ENCODE data around the gene SUCLA2.

Gene SUCLA2

GRCh38 chr13:47983070-47983469 lies 18.0 kb downstream of the SUCLA2 start:
- Histone ChIP-seq H3K9me2 (replicated peaks; ENCODE audit: low read depth, low read length) (no peaks in the 10 kb centered on the region), H3K36me3 (ENCODE audit: insufficient read depth, low read length) (peaks cover 31% of the 10 kb centered on the region), H3K4me3 (ENCODE audit: low read length, poor library complexity, severe bottlenecking) (no peak overlapping the region), H2AFZ (ENCODE audit: low read length) (no peak overlapping the region), H3K79me2 (ENCODE audit: insufficient read depth, low read length) (no peaks in the 10 kb centered on the region), H3K9ac (ENCODE audit: low read depth, low read length, poor library complexity, severe bottlenecking) (no peak overlapping the region), H3K9me3 (ENCODE audit: insufficient read depth, low read depth, low read length) (no peaks in the 10 kb centered on the region), H3F3A (ENCODE audit: low read depth) (no peaks in the 10 kb centered on the region), H4K20me1 (ENCODE audit: insufficient read depth, low read length, poor library complexity, severe bottlenecking) (peaks cover 3% of the 10 kb centered on the region), H3K4me1 (ENCODE audit: insufficient read depth, low read length, poor library complexity, severe bottlenecking) (no peaks in the 10 kb centered on the region), H3K27me3 (ENCODE audit: insufficient read depth, low read length, poor library complexity, severe bottlenecking) (no peaks in the 10 kb centered on the region), H3K4me2 (ENCODE audit: low read depth, low read length, poor library complexity, severe bottlenecking) (no peak overlapping the region)
- TF ChIP-seq CTCF (conservative IDR thresholded peaks at IDR 0.05; ENCODE audit: low read length) (no peak), EZH2phosphoT487 (IDR thresholded peaks at IDR 0.05; ENCODE audit: borderline replicate concordance) (no peak)

- H3K9ac ChIP-seq (ENCODE audit: low read depth, low read length, poor library complexity, severe bottlenecking) = no peak overlapping the region
- TF ChIP-seq EZH2phosphoT487 (IDR thresholded peaks at IDR 0.05; ENCODE audit: borderline replicate concordance) = no peak
- TF ChIP-seq CTCF (conservative IDR thresholded peaks at IDR 0.05; ENCODE audit: low read length) = no peak
These were observed 24.7 kb downstream of the SUCLA2 start for GRCh38 chr13:47976325-47976724.

GRCh38 chr13:47964863-47965262 lies 36.2 kb downstream of the SUCLA2 start:
- no peaks in the 10 kb centered on the region for H3F3A ChIP-seq (ENCODE audit: low read depth)
- no peak overlapping the region for H3K9ac ChIP-seq (ENCODE audit: low read depth, low read length, poor library complexity, severe bottlenecking)
- no peak overlapping the region for H3K4me2 ChIP-seq (ENCODE audit: low read depth, low read length, poor library complexity, severe bottlenecking)
- no peaks in the 10 kb centered on the region for H3K9me2 ChIP-seq (replicated peaks; ENCODE audit: low read depth, low read length)
- H3K9me3 ChIP-seq (ENCODE audit: insufficient read depth, low read depth, low read length) = peaks cover 4% of the 10 kb centered on the region; the same call in 1 of the 2 replicates
- peaks cover 5% of the 10 kb centered on the region for H3K27me3 ChIP-seq (ENCODE audit: insufficient read depth, low read length, poor library complexity, severe bottlenecking)
- TF ChIP-seq CTCF (conservative IDR thresholded peaks at IDR 0.05; ENCODE audit: low read length) (no peak), EZH2phosphoT487 (IDR thresholded peaks at IDR 0.05; ENCODE audit: borderline replicate concordance) (no peak)
- no peak overlapping the region for H2AFZ ChIP-seq (ENCODE audit: low read length)
- no peaks in the 10 kb centered on the region for H3K79me2 ChIP-seq (ENCODE audit: insufficient read depth, low read length)
- H3K36me3 ChIP-seq (ENCODE audit: insufficient read depth, low read length) = peaks cover 72% of the 10 kb centered on the region
- H4K20me1 ChIP-seq (ENCODE audit: insufficient read depth, low read length, poor library complexity, severe bottlenecking) = no peaks in the 10 kb centered on the region
- H3K4me1 ChIP-seq (ENCODE audit: insufficient read depth, low read length, poor library complexity, severe bottlenecking) = no peaks in the 10 kb centered on the region
- H3K4me3 ChIP-seq (ENCODE audit: low read length, poor library complexity, severe bottlenecking) = no peak overlapping the region

More at GRCh38 chr13:47976325-47976724, 24.7 kb downstream of the SUCLA2 start:
- no peaks in the 10 kb centered on the region for H3K9me2 ChIP-seq (replicated peaks; ENCODE audit: low read depth, low read length)
- no peaks in the 10 kb centered on the region for H3F3A ChIP-seq (ENCODE audit: low read depth)
- H2AFZ ChIP-seq (ENCODE audit: low read length) = no peak overlapping the region
- peaks cover 20% of the 10 kb centered on the region for H3K36me3 ChIP-seq (ENCODE audit: insufficient read depth, low read length)
- 0 out of 2 replicates have a peak, but pooled peaks cover 7% of the 10 kb centered on the region for H3K9me3 ChIP-seq (ENCODE audit: insufficient read depth, low read depth, low read length)
- peaks cover 7% of the 10 kb centered on the region; the same call in 1 of the 2 replicates for H3K79me2 ChIP-seq (ENCODE audit: insufficient read depth, low read length)
- no peak overlapping the region for H3K4me2 ChIP-seq (ENCODE audit: low read depth, low read length, poor library complexity, severe bottlenecking)
- H3K4me1 ChIP-seq (ENCODE audit: insufficient read depth, low read length, poor library complexity, severe bottlenecking) = no peaks in the 10 kb centered on the region
- H4K20me1 ChIP-seq (ENCODE audit: insufficient read depth, low read length, poor library complexity, severe bottlenecking) = no peaks in the 10 kb centered on the region
- no peaks in the 10 kb centered on the region for H3K27me3 ChIP-seq (ENCODE audit: insufficient read depth, low read length, poor library complexity, severe bottlenecking)
- no peak overlapping the region for H3K4me3 ChIP-seq (ENCODE audit: low read length, poor library complexity, severe bottlenecking)

Data from Loucy (cell line).